ENCODE measurements around the gene ELANE. TPM values are rescaled to one million over a fixed set of nuclear protein-coding genes. Genes with fewer than 3 reads are reported as not detected.

The ELANE gene
- total and polyA plus RNA-seq, 9 of the 15 experiments (the other 6 are each of a cell fraction or from before 2014, with no cell fraction given): not detected

GRCh38 chr19:897442-898039, 45.4 kb downstream of the ELANE start (continued):
- TF ChIP-seq ARID4B (CRISPR knock-in tag; IDR thresholded peaks at IDR 0.05) (no peak), CREBBP (IDR thresholded peaks at IDR 0.05; ENCODE audit: low read depth, low read length) (no peak), DACH1 (IDR thresholded peaks at IDR 0.05; ENCODE audit: partially characterized antibody) (no peak), ID3 (CRISPR knock-in tag; IDR thresholded peaks at IDR 0.05) (no peak), ID3 (tag; IDR thresholded peaks at IDR 0.05) (no peak), PATZ1 (CRISPR knock-in tag; IDR thresholded peaks at IDR 0.05; ENCODE audit: borderline replicate concordance) (no peak), CUX1 (CRISPR knock-in tag; IDR thresholded peaks at IDR 0.05) (no peak), ZNF280A (IDR thresholded peaks at IDR 0.05; ENCODE audit: low read depth, partially characterized antibody) (no peak)
